NCI-H69 (cell line): Measurements from ENCODE around the gene BUD31.
"Not testable (repeated sequence)": the region's sequence is repeated elsewhere in the genome, so short reads cannot be mapped to it uniquely, and the experiment has no call there.

Source experiments
- DNase-seq: peaks from one replicate; lab custom pipeline; 2025; lab: John Stamatoyannopoulos, UW

Gene BUD31

GRCh38 chr7:99399597-99399996, 9.2 kb upstream of the BUD31 start:
- no peak for DNase-seq

- no peak for DNase-seq
These were observed 5.9 kb upstream of the BUD31 start for GRCh38 chr7:99402854-99403253.

- no peak for DNase-seq
These were observed 5.0 kb upstream of the BUD31 start for GRCh38 chr7:99403764-99404163.

GRCh38 chr7:99404235-99404976, 4.4 kb upstream of the BUD31 start:
- DNase-seq = no peak

GRCh38 chr7:99404977-99405320, 3.8 kb upstream of the BUD31 start:
- no peak for DNase-seq

GRCh38 chr7:99406557-99406956, 2.2 kb upstream of the BUD31 start:
- peak; percentile 70 for DNase-seq

GRCh38 chr7:99407872-99408378, 844 bp upstream of the BUD31 start:
- DNase-seq = peak; percentile 59

GRCh38 chr7:99409192-99409572, 413 bp downstream of the BUD31 start:
- peak; percentile 42 for DNase-seq

GRCh38 chr7:99409806-99410205, 1.0 kb downstream of the BUD31 start:
- no peak for DNase-seq

- DNase-seq = no peak
These were observed 1.9 kb downstream of the BUD31 start for GRCh38 chr7:99410635-99411034.

GRCh38 chr7:99415513-99416127, 6.9 kb downstream of the BUD31 start:
- peak; percentile 63 for DNase-seq

GRCh38 chr7:99418260-99418659, 9.5 kb downstream of the BUD31 start:
- DNase-seq = no peak

GRCh38 chr7:99419323-99420021, 10.7 kb downstream of the BUD31 start:
- DNase-seq = no peak

- no peak for DNase-seq
These were observed 11.4 kb downstream of the BUD31 start for GRCh38 chr7:99420213-99420612.

- no peak for DNase-seq
These were observed 12.2 kb downstream of the BUD31 start for GRCh38 chr7:99420986-99421385.

- peak; percentile 35 for DNase-seq
These were observed 13.4 kb downstream of the BUD31 start for GRCh38 chr7:99422186-99422585.

GRCh38 chr7:99422625-99423024, 13.9 kb downstream of the BUD31 start:
- DNase-seq = peak; percentile 78

- DNase-seq = no peak
These were observed 16.4 kb downstream of the BUD31 start for GRCh38 chr7:99424932-99425730.

GRCh38 chr7:99428972-99429566, 20.3 kb downstream of the BUD31 start:
- DNase-seq = peak; percentile 82

GRCh38 chr7:99429756-99430155, 21.0 kb downstream of the BUD31 start:
- no peak for DNase-seq

- DNase-seq = not testable (repeated sequence)
These were observed 23.2 kb downstream of the BUD31 start for GRCh38 chr7:99431756-99432540.
